Activated effector memory CD4-positive, alpha-beta T cell treated with Interleukin-2 at 50 U/mL for 16 hours (primary cell): ENCODE results near the gene GARIN1A.
"Not testable (repeated sequence)": the region's sequence is repeated elsewhere in the genome, so short reads cannot be mapped to it uniquely, and the experiment has no call there.

Experiments used
- DNase-seq: peaks from one replicate; pipeline ENCODE4 v3.0.0-alpha.2; 2020

GARIN1A gene

DNA sequence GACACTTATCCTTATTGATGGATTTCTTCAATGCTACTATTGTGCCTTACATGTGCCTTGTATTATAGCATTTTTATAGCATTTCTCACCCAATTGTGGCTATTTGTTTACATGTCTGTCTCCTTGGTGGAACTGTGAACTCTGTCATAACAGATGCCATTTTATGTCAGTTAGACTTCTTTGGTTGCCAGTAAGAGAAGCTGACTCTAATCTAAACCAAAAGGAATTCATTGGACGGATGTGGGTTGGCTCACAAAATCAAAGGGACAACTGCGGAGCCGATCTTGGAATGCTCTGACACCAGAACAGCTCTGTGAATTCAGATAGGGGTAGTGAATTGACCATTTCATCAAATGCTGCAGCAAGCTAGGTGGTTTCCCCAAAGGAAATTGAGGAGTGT, 15.0 kb downstream of the GARIN1A start:
- no peak for DNase-seq

DNA sequence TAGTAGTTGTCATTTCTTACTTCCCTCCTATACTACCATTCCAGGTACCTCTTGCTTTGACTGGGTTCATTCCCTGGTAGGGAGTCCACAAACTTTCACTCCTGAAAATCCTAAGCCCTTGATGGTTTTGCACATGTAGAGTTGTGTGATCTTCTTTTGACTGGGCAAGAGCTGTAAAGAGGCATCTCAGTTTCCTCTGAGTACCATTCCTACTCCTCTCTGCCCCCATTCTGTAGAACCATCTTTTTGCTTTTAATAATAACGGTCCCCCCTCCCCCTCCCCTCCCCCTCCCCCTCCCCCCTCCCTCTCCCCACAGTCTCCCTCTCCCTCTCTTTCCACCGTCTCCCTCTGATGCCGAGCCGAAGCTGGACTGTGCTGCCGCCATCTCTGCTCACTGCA, 16.4 kb downstream of the GARIN1A start:
- no peak for DNase-seq

DNA sequence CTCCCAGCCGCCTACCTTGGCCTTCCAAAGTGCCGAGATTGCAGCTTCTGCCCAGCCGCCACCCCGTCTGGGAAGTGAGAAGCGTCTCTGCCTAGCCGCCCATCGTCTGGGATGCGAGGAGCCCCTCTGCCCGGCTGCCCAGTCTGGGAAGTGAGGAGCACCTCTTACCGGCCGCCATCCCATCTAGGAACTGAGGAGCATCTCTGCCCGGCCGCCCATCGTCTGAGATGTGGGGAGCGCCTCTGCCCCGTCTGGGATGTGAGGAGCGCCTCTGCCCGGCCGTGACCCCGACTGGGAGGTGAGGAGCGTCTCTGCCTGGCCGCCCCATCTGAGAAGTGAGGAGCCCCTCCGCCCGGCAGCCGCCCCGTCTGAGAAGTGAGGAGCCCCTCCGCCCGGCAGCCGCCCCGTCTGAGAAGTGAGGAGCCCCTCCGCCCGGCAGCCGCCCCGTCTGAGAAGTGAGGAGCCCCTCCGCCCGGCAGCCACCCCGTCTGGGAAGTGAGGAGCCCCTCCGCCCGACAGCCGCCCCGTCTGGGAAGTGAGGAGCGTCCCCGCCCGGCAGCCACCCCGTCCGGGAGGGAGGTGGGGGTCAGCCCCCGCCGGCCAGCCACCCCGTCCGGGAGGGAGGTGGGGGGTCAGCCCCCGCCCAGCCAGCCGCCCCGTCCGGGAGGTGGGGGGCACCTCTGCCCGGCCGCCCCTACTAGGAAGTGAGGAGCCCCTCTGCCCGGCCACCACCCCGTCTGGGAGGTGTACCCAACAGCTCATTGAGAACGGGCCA, 17.3 kb downstream of the GARIN1A start:
- DNase-seq: not testable (repeated sequence)

DNA sequence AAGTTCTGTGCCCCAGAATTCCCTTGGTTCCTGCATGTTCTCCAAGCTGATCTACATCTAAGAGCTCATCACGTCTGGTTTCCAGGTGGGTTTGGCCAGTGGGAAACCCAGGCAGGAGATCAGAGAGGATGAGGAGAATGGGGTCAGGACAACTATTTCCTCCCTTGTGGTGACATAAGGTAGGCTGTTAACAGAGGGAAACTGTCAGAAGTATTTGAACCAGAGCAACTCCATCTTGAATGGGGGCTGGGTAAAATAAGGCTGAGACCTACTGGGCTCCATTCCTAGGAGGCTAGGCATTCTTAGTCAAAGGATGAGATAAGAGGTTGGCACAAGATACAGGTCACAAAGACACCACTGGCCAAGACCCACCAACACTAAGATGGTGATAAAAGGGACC, 19.1 kb downstream of the GARIN1A start:
- DNase-seq: no peak

DNA sequence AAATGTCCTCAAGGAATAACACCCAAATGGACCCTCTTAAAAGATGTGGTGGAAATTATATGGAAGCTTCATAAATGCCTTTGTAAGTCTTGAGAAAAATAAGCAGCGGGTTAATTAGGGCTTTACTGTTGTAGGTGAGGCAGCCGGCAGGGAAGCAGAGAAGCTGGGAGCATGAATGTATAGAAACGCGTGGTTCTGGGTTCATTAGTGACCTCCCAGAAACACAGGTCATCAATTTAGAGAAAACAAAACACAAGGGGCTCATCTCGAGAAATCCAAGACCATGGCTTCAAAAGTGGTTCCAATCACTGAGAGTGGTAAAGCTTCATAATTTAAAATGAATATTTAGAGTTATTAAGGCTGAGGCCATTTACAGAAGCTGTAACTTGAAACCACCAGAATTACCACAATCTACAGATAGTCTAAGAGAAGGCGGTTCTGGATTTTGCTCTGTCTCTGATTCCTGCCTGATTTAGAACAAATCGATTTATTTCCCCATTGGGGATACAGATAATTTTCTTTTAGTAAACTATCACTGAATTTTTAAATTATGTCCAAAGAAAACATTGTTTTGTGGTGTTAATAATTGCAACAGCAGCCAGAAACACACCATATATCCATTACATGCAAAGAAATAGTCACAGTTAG, 20.7 kb downstream of the GARIN1A start:
- no peak for DNase-seq

DNA sequence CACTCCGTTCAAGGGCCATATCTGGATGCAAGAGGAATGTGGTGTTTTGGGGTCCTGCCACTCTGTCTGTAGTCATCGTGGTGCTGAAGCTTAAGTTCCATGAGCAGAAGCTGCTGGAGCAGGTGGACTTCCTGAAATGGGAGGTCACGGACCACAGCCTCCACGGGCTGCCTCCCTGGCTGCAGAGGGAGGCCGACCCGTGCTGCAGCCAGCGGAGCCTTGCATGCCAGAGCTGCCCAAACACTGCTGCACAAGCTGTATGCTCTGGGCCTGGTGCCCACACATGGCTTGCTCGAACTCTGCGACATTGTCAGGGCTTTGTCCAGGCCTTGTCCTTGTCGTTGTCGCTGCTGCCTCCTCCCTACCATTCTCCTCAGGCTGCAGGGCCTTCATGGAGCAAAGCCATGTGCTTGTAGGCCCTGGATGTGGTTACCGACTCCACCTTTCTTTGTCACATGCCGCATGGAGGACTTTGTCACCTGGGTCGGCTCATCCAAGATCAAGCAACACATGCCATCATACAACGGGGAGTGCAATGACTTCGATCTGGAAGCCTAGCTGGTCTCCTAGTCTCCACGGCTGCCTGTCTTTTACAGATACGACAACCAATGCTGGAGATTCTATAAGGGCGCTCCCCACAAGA, 21.4 kb downstream of the GARIN1A start:
- no peak for DNase-seq

DNA sequence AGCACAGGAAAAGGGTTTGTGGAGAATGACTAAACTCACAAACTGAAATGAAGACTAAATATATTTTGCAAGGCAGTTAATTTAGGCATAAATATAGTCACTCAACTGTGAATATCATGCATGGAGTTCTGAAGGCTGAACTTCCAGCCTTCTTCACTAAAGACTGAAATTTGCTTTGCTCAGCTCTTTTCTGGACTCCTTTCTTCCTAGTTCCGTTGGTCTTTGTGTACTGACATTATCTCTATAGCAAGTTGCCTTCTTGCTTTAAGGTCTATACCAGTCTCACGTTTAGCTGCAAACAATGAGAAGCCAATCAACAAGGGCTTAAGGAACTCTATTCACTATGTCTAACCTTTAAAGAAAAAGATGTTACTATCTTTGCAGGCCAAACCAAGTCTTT, 22.6 kb downstream of the GARIN1A start:
- DNase-seq: no peak

DNA sequence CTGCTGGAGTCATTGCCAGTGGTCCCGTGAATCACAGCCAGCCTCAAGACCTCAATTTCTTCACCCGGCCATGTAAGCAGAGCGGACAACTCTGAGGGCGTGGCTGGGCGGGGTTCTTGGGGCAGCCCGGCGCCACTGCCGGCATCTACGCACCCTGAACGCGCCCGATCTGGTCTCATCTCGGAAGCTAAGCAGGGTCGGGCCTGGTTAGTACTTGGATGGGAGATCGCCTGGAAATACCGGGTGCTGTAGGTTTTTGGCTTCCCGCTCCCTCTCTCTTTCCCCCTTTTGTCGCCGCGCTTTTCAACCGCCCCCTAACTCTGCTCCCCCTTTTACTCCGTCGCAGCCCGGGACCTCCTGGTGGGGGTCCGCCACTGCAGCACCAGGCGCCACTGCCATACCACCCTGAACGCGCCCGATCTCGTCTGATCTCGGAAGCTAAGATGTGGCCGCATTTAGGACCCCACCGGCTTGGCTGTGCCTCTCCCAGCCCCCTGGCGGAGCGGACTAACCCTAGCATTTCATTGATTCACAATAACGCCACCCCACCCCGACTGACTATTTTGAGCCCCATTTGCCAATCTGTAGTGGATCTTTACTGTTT, 25.3 kb downstream of the GARIN1A start:
- DNase-seq: no peak

DNA sequence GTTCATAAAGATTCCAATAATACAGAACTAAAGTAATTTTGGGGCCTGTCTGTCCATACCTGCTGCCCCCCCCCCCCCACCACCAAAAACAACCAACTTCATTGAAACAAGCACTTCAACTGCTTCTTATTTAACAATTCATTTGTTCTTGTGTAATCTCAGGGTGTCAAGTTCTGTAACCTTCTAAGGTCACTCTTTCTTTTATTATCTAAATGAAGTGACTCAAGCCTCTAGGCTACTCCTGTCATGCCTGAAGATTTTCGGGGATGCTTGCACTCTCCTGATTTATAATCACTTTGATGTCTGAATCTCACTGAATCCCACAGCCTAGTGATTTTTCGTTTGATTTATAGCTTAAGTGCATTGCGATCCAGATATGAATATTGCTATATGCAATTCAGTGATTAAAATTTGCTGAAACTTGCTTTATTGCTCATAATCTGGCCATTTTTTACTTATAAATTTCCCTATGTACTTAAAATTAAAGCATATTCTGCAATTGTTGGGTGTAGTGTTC, 27.2 kb downstream of the GARIN1A start:
- no peak for DNase-seq

DNA sequence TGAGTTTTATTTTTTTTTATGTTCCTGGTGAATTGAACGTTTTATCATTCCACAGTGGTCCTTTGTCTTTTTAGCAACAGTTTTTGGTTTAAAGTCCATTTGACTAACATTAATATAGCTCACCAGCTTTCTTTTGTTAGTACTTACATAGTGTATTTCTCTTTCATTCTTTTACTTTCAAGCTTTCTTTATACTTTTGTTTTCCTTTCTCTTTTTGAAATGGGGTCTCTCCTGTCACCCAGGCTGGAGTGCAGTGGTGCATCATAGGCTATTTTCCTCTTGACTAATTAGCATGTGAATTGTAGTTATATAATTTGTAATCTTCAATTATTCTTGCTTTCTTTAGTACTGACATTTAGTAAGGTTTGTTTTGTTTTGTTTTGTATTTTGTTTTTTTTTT, 27.8 kb downstream of the GARIN1A start:
- DNase-seq: no peak

DNA sequence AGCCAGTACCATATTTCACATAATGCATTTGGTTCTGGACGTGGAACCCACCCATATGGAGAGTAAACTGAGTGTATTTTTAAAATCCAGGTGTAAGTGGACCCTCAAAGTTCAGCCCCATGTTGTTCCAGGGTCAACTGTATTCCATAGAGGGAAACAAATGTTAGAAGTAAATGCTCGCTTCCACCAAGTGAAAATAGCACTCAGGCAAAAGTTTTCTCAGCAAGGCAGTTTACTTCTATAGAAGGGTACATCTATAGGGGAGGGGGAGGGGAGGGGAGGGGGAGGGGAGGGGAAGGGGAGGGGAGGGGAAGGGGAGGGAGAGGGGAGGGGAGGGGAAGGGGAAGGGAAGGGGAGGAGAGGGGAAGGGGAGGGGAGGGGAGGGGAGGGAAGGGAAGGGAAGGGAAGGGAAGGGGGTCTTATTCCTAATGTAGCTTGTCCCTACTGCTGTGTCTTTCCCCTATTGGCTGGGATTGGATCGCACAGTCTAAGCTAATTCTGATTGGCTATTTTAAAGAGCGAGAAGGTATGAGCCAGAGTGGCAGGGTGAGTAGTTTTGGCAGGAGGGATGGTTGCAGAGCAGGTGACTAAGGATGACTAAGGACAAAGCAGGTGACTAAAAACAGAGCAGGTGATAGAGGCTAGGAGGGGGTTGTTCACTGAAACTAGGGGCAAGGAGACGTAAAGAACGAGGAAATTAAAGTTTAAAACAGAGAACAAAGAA, 29.1 kb downstream of the GARIN1A start:
- DNase-seq: no peak

DNA sequence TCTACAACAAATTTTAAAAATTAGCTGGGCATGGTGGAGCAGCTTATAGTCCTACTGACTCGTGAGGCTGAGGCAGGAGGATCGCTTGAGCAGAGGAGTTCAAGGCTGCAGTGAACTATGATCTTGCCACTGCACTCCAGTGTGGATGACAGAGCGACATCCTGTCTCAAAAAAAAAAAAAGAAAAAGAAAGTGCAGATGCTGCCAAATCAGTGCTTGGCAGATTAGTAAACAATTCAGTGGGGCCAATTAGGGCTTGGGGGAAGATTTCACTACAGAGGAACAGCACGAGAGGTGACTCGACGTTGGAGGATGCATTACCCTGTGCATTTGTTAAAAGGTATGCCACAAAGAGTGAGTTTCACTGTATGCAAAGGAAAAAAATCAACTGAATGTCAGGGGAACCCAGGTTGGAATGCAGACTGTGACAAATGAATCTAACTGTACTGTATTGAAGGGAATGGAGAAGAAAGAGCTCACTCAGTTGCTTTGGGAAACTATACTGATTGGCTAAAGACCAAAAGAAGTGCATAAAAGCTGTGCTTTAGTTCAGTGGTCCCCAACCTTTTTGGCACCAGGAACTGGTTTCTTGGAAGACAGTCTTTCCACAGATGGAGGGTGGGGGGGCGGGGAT, 31.6 kb downstream of the GARIN1A start:
- no peak for DNase-seq

DNA sequence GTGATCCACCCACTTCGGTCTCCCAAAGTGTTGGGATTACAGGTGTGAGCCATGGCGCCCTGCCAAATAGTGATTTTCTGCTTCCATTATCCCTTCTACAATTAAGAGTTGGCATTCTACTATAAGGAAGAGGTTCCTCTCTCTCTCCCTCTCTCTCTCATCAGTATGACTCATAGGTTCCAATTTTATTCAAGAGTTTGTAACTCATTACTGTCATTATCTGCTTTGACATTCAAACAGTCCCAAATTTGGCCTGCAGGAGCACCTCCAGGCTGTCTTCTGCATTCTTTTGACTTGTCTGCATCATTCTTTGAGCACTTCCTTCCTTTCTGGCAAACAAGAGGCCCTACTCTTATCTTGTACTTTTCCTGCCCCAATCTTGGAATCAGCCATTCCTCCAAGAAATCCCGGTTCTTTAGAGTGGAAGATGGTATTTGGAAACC, 33.8 kb downstream of the GARIN1A start:
- DNase-seq: no peak

DNA sequence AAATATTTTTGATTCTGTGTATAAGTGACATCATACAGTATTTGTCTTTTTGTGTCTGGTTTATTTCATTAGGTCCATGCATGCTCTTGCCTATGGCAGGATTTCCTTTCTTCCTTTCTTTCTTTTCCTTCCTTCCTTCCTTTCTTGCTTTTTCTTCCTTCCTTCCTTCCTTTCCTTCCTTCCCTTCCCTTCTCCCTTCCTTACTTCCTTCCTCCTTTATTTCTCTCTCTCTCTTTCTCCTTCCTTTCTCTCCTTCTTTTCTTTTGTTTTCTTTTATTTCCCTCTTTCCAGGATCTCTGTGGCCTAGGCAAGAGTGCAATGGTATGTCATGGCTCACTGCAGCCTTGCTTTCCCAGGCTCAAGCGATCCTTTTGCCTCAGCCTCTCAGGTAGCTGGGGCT, 35.7 kb downstream of the GARIN1A start:
- no peak for DNase-seq

DNA sequence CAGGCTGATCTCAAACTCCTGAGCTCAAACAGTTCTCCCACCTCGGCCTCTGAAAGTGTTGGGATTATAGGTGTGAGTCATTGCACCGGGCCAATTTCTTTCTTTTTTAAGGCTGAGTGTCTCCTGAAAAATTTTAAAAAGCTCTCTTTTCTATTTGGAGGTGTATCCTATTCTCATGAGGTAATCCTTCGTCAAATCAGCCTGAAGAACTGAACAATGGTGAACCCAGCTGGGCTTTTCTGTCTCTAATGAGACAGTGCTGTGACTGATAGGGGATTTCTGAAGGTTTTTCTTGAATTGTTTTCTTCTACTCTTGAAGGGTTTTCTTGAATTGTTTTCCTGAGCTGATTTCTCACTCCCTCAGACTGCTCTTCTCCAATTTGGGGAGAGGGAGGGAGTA, 36.1 kb downstream of the GARIN1A start:
- no peak for DNase-seq

DNA sequence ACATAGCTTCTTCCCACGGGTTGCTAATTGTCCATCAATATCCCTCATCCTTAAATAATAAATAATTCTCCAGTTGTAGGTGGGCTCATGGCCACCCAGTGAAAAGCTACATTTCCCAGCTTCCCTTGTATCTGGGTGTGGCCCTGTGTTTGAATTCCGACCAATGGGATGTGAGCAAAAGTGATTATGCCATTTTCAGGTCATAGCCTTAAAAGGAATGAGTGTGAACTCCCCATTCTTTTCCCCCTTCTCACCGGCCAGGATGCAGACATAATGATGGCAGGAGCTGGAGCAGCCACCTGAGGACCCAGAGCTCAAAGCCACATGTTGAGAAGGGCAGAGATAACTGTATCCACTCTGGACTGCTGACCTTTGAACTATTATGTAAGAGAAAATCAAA, 36.7 kb downstream of the GARIN1A start:
- DNase-seq: no peak

DNA sequence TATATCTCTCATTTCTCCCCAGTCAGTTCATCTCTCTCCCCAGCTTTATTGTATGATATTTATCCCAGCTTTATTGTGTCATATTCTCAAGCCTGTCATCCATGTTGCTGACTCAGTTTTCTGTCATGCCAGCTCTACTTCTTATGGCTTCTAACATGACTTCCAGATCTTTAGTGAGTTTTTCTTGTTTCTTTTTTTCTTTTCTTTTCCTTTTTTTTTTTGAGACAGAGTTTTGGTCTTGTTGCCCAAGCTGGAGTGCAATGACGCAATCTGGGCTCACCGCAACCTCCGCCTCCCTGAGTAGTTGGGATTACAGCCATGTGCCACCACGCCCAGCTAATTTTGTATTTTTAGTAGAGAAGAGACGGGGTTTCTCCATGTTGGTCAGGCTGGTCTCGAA, 38.4 kb downstream of the GARIN1A start:
- no peak for DNase-seq

DNA sequence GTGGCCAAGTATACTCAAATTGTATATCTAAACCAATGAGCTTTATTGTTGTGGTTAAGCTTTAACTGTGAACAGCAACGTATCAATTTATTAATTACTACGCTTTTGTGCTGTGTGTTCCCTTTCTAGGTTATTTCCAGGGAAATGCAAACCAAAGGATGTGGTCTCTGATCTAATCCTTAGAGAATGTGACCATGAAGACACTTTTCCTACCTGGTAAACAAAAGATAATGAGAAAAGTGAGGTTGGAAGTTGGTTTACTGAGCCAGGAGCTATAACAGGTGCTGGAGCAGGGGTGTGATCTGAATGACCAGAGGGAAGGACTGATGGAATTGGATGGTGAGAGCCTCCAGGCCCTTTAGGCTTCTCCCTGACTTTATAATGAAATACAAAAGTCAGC, 41.7 kb downstream of the GARIN1A start:
- DNase-seq: no peak

DNA sequence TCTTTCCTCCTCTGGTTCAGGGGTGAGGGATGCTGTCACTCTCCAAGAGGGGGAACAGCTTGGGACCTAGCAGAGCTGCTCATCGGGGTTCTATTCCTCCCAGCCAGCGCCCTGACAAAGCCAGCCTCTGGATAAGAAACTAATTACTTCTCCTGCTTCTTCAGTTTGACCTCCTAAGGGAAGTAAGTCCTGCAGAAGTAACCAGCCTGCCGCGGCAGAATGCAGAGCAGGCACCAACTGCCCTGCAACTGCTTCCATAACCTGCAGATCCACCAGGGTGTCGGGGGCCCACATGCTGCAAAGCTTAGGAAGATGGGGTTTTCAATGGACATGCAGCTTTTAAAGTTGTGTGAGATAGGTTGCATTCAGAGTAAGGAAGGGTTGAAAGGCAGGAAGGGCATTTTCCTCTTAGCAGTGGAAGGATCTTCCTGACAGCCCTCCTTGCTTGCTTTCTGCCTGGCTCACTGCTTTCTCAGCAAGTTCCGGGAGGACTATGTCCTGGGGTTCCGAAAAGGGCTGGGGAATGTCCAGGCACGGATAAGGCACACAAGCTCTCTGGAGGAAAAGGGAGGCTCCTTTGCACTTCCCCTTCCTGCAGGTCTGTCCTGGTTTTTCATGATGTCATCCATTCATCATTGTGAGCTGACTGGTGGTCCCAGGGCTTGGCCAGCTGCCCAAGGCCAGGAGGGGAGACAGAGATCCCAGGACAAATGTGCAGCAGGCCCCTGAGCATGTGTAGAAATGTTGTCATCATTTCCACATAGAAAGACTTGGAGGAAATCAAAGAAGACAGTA, 42.8 kb downstream of the GARIN1A start:
- no peak for DNase-seq

DNA sequence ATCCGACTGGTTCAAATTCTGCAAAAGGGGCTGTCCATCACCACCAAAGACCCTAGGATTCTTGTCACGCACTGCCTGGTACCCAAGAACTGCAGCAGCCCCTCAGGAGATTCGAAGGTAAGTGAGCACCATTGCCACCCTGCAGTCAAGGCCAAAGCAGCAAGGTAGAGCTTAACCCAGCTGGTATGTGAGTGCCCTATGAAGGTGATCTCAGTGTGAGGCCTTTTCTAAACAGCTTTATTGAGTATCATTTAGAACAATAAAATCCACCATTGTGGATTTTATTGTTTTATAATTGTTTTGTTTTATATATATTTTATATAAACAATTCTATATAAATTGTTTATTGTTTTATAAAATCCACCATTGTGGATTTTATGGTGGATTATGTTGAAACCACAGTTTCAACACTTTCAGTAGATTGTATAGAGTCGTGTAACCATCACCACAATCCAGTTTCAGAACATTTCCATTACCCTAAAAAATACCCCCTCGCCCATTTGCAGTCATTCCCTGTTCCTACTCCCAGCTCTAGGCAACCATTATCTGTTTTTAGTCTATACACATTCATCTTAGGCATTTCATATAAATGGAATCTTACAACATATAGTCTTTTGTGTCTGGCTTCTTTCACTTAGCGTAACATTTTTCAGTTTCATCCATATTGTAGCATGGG, 47.0 kb downstream of the GARIN1A start:
- DNase-seq: no peak

DNA sequence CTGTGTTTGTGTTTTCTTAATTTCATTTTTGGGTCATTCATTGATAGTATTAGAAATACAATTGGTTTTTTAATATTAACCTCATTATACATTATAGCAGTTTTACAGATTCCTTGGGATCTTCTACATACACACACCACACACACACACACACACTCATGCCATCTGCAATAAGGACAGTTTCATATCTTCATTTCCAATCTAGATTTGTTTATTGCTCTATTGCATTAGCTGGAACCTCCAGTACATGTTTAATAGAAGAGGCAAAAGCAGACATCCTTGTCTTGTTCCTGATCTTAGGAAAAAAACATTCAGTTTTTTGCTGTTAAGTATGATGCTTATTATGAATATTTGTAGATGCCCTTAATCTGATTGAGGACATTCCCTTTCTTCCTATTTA, 49.3 kb downstream of the GARIN1A start:
- DNase-seq: no peak
